ENCODE measurements around the gene TSSK3.

TSSK3 gene

DNA sequence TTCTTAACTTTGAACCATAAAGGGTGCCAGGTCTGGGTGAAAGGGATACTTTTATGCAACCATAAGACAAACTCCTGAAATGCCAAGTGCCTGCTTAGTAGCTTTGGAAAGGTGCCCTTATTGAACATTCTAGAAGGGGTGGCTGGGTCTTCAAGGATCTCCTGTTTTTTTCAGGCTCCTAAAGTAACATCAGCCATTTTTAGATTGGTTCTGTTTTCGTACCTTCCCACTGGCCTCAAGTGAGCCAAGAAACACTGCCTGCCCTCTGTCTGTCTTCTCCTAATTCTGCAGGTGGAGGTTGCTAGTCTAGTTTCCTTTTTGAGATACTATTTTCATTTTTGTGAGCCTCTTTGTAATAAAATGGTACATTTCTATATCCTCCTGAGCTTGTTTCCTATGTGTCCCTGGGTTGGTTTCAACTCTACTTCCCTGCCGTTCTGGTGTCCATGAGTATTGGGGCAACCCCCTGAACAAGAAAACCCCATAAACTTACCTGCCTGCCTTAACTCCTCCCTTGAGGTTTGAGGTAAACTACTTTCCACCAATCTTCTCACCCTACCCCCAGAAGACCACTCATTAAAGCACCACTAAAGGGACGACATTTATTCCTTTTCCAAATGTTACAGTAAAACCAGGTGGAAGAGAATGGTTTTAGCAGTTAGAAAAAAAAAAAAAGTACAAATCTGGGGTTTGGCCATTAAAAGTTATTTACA lies 28.9 kb upstream of the TSSK3 start:
- TF ChIP-seq, protein P1, sequence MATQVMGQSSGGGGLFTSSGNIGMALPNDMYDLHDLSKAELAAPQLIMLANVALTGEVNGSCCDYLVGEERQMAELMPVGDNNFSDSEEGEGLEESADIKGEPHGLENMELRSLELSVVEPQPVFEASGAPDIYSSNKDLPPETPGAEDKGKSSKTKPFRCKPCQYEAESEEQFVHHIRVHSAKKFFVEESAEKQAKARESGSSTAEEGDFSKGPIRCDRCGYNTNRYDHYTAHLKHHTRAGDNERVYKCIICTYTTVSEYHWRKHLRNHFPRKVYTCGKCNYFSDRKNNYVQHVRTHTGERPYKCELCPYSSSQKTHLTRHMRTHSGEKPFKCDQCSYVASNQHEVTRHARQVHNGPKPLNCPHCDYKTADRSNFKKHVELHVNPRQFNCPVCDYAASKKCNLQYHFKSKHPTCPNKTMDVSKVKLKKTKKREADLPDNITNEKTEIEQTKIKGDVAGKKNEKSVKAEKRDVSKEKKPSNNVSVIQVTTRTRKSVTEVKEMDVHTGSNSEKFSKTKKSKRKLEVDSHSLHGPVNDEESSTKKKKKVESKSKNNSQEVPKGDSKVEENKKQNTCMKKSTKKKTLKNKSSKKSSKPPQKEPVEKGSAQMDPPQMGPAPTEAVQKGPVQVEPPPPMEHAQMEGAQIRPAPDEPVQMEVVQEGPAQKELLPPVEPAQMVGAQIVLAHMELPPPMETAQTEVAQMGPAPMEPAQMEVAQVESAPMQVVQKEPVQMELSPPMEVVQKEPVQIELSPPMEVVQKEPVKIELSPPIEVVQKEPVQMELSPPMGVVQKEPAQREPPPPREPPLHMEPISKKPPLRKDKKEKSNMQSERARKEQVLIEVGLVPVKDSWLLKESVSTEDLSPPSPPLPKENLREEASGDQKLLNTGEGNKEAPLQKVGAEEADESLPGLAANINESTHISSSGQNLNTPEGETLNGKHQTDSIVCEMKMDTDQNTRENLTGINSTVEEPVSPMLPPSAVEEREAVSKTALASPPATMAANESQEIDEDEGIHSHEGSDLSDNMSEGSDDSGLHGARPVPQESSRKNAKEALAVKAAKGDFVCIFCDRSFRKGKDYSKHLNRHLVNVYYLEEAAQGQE (IDR thresholded peaks at IDR 0.05; ENCODE audit: insufficient read depth in 1 of 2, low read depth in 2 of 2, low read length in 2 of 2) = no peak
- TF ChIP-seq POLR2AphosphoS5 (IDR thresholded peaks at IDR 0.05; ENCODE audit: low read depth, low read length) = no peak
- TF ChIP-seq TAF1 (IDR thresholded peaks at IDR 0.05; ENCODE audit: borderline replicate concordance, insufficient read depth, low read length) = no peak
- no peak for TF ChIP-seq SIN3A (IDR thresholded peaks at IDR 0.05; ENCODE audit: borderline replicate concordance, insufficient read depth, low read length)
- TF ChIP-seq FOXP2 (optimal IDR thresholded peaks at IDR 0.05; ENCODE audit: borderline replicate concordance, extremely low read depth, extremely low read length, insufficient read depth) = no peak

DNA sequence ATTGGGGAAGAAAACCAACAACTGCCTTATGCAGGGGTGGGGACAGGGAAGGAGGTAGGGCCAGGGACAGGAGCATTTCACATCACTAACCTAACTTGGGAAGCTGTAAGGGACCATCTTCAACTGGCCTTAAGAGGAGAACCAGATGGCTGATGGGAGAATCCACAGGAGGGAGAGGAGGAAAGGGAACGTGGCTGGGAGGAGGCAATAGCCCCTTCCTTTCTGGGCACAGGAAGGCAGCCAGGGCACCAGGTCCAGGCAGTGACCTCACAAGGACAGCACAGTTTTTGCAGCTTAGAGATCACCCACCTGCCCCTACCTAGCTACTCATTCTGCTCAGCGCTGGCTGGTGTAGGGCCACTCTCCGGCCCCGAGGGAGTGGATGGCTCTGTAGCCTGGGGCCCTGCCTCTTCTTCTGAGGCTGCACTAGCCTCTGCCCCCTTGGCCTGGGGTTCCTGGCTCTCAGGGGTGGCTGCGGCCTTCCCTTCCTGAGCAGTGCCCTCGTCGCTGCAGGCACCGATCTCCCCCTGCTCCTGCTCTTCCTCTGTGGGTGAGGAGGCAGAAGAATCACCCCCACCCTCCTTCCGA lies 28.0 kb upstream of the TSSK3 start:
- TF ChIP-seq, protein P1 (IDR thresholded peaks at IDR 0.05; ENCODE audit: insufficient read depth in 1 of 2, low read depth in 2 of 2, low read length in 2 of 2) = no peak
- TF ChIP-seq POLR2AphosphoS5 (IDR thresholded peaks at IDR 0.05; ENCODE audit: low read depth, low read length) (no peak), FOXP2 (optimal IDR thresholded peaks at IDR 0.05; ENCODE audit: borderline replicate concordance, extremely low read depth, extremely low read length, insufficient read depth) (no peak), SIN3A (IDR thresholded peaks at IDR 0.05; ENCODE audit: borderline replicate concordance, insufficient read depth, low read length) (no peak)

GRCh38 chr1:32334864-32335534 lies 27.3 kb upstream of the TSSK3 start:
- TF ChIP-seq FOXP2 (optimal IDR thresholded peaks at IDR 0.05; ENCODE audit: borderline replicate concordance, extremely low read depth, extremely low read length, insufficient read depth) (peak; percentile 25), POLR2AphosphoS5 (IDR thresholded peaks at IDR 0.05; ENCODE audit: low read depth, low read length) (no peak), SIN3A (IDR thresholded peaks at IDR 0.05; ENCODE audit: borderline replicate concordance, insufficient read depth, low read length) (no peak), TAF1 (IDR thresholded peaks at IDR 0.05; ENCODE audit: borderline replicate concordance, insufficient read depth, low read length) (no peak)
- TF ChIP-seq, protein P1 (IDR thresholded peaks at IDR 0.05; ENCODE audit: insufficient read depth in 1 of 2, low read depth in 2 of 2, low read length in 2 of 2) = no peak

GRCh38 chr1:32335535-32335789 lies 26.9 kb upstream of the TSSK3 start:
- TF ChIP-seq, protein P1 (IDR thresholded peaks at IDR 0.05; ENCODE audit: insufficient read depth in 1 of 2, low read depth in 2 of 2, low read length in 2 of 2) = no peak
- TF ChIP-seq SIN3A (IDR thresholded peaks at IDR 0.05; ENCODE audit: borderline replicate concordance, insufficient read depth, low read length) (no peak), POLR2AphosphoS5 (IDR thresholded peaks at IDR 0.05; ENCODE audit: low read depth, low read length) (no peak), TAF1 (IDR thresholded peaks at IDR 0.05; ENCODE audit: borderline replicate concordance, insufficient read depth, low read length) (no peak), FOXP2 (optimal IDR thresholded peaks at IDR 0.05; ENCODE audit: borderline replicate concordance, extremely low read depth, extremely low read length, insufficient read depth) (no peak)

Measured in PFSK-1 (cell line).